Measurements from ENCODE around the gene ART1. TPM values are rescaled to one million over a fixed set of nuclear protein-coding genes. Genes with fewer than 3 reads are reported as not detected.

The ART1 gene
- total and polyA plus RNA-seq, 2 of the 8 experiments (the other 6 are each of a cell fraction or from before 2014, with no cell fraction given), result not detected

GRCh38 chr11:3660960-3661359 lies 16.0 kb downstream of the ART1 start:
- H4K8ac ChIP-seq (ENCODE audit: extremely low read depth, insufficient read depth, low read length), result no peak overlapping the region
- H2BK15ac ChIP-seq (ENCODE audit: low read length), result no peak overlapping the region
- H2BK5ac ChIP-seq (ENCODE audit: low read depth, low read length), result no peak overlapping the region
- no peaks in the 10 kb centered on the region; a peak in 1 of 8 replicates for H3K36me3 ChIP-seq (ENCODE audit: control insufficient read depth in 2 of 4, insufficient read depth in 4 of 4, low read length in 3 of 4)
- no peak overlapping the region for H3K4ac ChIP-seq (replicated peaks; ENCODE audit: insufficient read length, low read depth, low read length)
- ChIA-PET CTCF (ENCODE audit: partially characterized antibody) (interaction anchor here (0.5 kb wide), 1 partner anchor 50 kb away, joined by 3 read pairs; no protein-coding TSS in a partner anchor), POLR2A (ENCODE audit: partially characterized antibody) (no interaction called here)
- no peak overlapping the region for H2AK5ac ChIP-seq (ENCODE audit: low read depth, low read length)
- H3K4me3 ChIP-seq (ENCODE audit: extremely low read depth in 1 of 4, insufficient read depth in 2 of 4, low read depth in 3 of 4, low read length in 4 of 4), result no peak overlapping the region
- no peaks in the 10 kb centered on the region for H3K4me1 ChIP-seq (replicated peaks in 1 of 4; ENCODE audit: control insufficient read depth in 3 of 4, insufficient read depth in 4 of 4, low read length in 3 of 4)
- TF ChIP-seq NANOG (IDR thresholded peaks at IDR 0.05; ENCODE audit: insufficient read depth, low read depth, low read length, poor library complexity, severe bottlenecking) (no peak), TAF1 (IDR thresholded peaks at IDR 0.05; ENCODE audit: low read depth, low read length) (no peak), CREB1 (IDR thresholded peaks at IDR 0.05) (no peak), KDM4A (IDR thresholded peaks at IDR 0.05; ENCODE audit: low read depth, low read length, severe bottlenecking) (no peak), CEBPB (IDR thresholded peaks at IDR 0.05; ENCODE audit: low read depth, low read length) (no peak), RNF2 (IDR thresholded peaks at IDR 0.05; ENCODE audit: borderline replicate concordance, low read depth, low read length, missing control alignments, poor library complexity, severe bottlenecking) (no peak), MAFK (IDR thresholded peaks at IDR 0.05; ENCODE audit: low read depth, low read length) (no peak), EP300 (IDR thresholded peaks at IDR 0.05; ENCODE audit: borderline replicate concordance in 1 of 2, low read depth in 2 of 2, low read length in 2 of 2) (no peak)
- WGBS, 2 experiments (ENCODE audit: extremely low coverage in 1 of 2, insufficient coverage in 1 of 2, insufficient read length in 1 of 2, insufficient replicate concordance in 2 of 2, low coverage in 1 of 2, low lambda C conversion rate in 2 of 2, missing lambda C conversion rate in 1 of 2), result 80% methylated on average over 2 of the region's 2 CpGs; no CpG with 5 or more reads in 1 of the 2 experiments
- H3K79me2 ChIP-seq (ENCODE audit: control insufficient read depth in 1 of 2, insufficient read depth in 2 of 2, low read length in 2 of 2), result no peaks in the 10 kb centered on the region
- H3K9ac ChIP-seq (replicated peaks in 1 of 4; ENCODE audit: extremely low read depth in 1 of 4, low read depth in 3 of 4, low read length in 3 of 4), result no peak overlapping the region
- H3K27ac ChIP-seq (ENCODE audit: low read depth, low read length), result no peak overlapping the region
- H4K20me1 ChIP-seq (replicated peaks in 1 of 2; ENCODE audit: control insufficient read depth in 1 of 2, insufficient read depth in 2 of 2, low read length in 2 of 2), result no peaks in the 10 kb centered on the region
- H2BK20ac ChIP-seq (ENCODE audit: low read length), result no peak overlapping the region
- no peaks in the 10 kb centered on the region for H3K23me2 ChIP-seq (ENCODE audit: low read depth, low read length)
- DNase-seq (ENCODE audit: low read depth in 1 of 2, low spot score in 2 of 2) (no peak), FAIRE-seq (no peak)
- H3K18ac ChIP-seq (ENCODE audit: extremely low read depth, low read length), result no peak overlapping the region
- no peak overlapping the region for H3K4me2 ChIP-seq (ENCODE audit: insufficient read depth in 1 of 2, low read depth in 2 of 2, low read length in 2 of 2)
- H3K14ac ChIP-seq (ENCODE audit: insufficient read length), result no peak overlapping the region
- no peak overlapping the region for H3K56ac ChIP-seq (replicated peaks; ENCODE audit: insufficient read length, low read depth, low read length)
- no peak overlapping the region for H4K91ac ChIP-seq (replicated peaks; ENCODE audit: insufficient read length, low read length)
- H4K5ac ChIP-seq (ENCODE audit: insufficient read length, low read depth, low read length), result no peak overlapping the region
- H2AFZ ChIP-seq (ENCODE audit: low read length), result no peak overlapping the region
- no peak overlapping the region for H3K23ac ChIP-seq (ENCODE audit: insufficient read length)
- H3K9me3 ChIP-seq (ENCODE audit: insufficient read depth in 2 of 2, low read depth in 1 of 2, low read length in 1 of 2), result no peaks in the 10 kb centered on the region
- H2BK12ac ChIP-seq (ENCODE audit: low read depth, low read length), result no peak overlapping the region
- no peaks in the 10 kb centered on the region for H3K27me3 ChIP-seq (replicated peaks in 1 of 4; ENCODE audit: control insufficient read depth in 3 of 4, extremely low read depth in 1 of 4, insufficient read depth in 3 of 4, low read length in 3 of 4)
- H2BK120ac ChIP-seq (replicated peaks; ENCODE audit: low read depth, low read length), result no peak overlapping the region
- H3K79me1 ChIP-seq (ENCODE audit: low read depth, low read length), result no peaks in the 10 kb centered on the region

Measured in H1 (cell line).